Endothelial cell of umbilical vein (primary cell): ENCODE data around the gene RPL10A. TPM values are rescaled to one million over a fixed set of nuclear protein-coding genes. Genes with fewer than 3 reads are reported as not detected.

ENCODE experiments used
- BruUV-seq: library from RNA; stranded (reverse); fragments of 400-500 nt; replicated peaks from 2 replicates; lab custom pipeline; 2021; lab: Mats Ljungman, UMichigan
- CTCF ChIA-PET: fragments of 300-600, 350-600 bp; sonication (Branson Sonifier 250); formaldehyde crosslinking; loops from one replicate; lab custom pipeline; 2021; ENCODE audit warnings: antibody characterized with exemption, inconsistent platforms; lab: Charles Lee
- POLR2A ChIA-PET: fragments of 300-600, 350-600 bp; sonication (Branson Sonifier 250); formaldehyde crosslinking; loops from one replicate; lab custom pipeline; 2021; ENCODE audit warnings: antibody characterized with exemption, inconsistent platforms; lab: Charles Lee
- DNase-seq: peaks from one replicate; pipeline ENCODE4 v3.0.0-alpha.2; 2011; ENCODE audit warnings: low read depth, low spot score
- FAIRE-seq: peaks from 2 replicates; lab custom pipeline; 2011; peaks lifted over from hg19 to GRCh38; lab: Jason Lieb, UNC
- H2AFZ ChIP-seq: 2 replicates; pipeline ENCODE4 v1.6.0; 2012; ENCODE audit warnings: low read depth, low read length, control low read depth, inconsistent platforms
- H3K27ac ChIP-seq: 2 replicates; pipeline ENCODE4 v1.5.1; 2011; ENCODE audit warnings: low read depth, mild to moderate bottlenecking, control low read depth, low read length, moderate library complexity; ENCODE audit not compliant: insufficient read depth
- H3K27me3 ChIP-seq, 2 experiments: 2 replicates each; pipeline versions ENCODE4 v1.6.0 to v1.6.1; 2011; ENCODE audit warnings: low read length in 2 of 2, mixed read lengths in 1 of 2; ENCODE audit not compliant: control insufficient read depth in 2 of 2, insufficient read depth in 2 of 2
- H3K36me3 ChIP-seq, 2 experiments: 2 replicates in 1 of 2; 3 replicates in 1 of 2; pipeline ENCODE4 v1.5.1; 2011; ENCODE audit warnings: low read length in 2 of 2, mild to moderate bottlenecking in 1 of 2, moderate library complexity in 1 of 2; ENCODE audit not compliant: control insufficient read depth in 2 of 2, insufficient read depth in 2 of 2; ENCODE audit errors: extremely low read depth in 1 of 2
- H3K4me1 ChIP-seq: 3 replicates; pipeline ENCODE4 v1.5.1; 2011; ENCODE audit warnings: mild to moderate bottlenecking, low read length; ENCODE audit not compliant: control insufficient read depth, insufficient read depth; ENCODE audit errors: extremely low read depth
- H3K4me2 ChIP-seq: 2 replicates; pipeline ENCODE4 v1.6.1; 2011; ENCODE audit warnings: low read length, control low read depth, mixed read lengths; ENCODE audit not compliant: insufficient read depth
- H3K4me3 ChIP-seq, 3 experiments: fragments of 200-600 bp in 1 of 3; sonication (generic), shearing (Covaris generic) in 1 of 3; replicated peaks in 1 of 3; 2 replicates each; pipeline ENCODE4 v1.5.1; 2011 to 2016; ENCODE audit warnings: control low read depth in 3 of 3, low read length in 3 of 3, mild to moderate bottlenecking in 2 of 3, inconsistent platforms in 1 of 3, low read depth in 1 of 3, moderate library complexity in 1 of 3; ENCODE audit not compliant: insufficient read depth in 1 of 3
- H3K79me2 ChIP-seq: 2 replicates; pipeline ENCODE4 v1.6.0; 2012; ENCODE audit warnings: low read length, inconsistent platforms; ENCODE audit not compliant: control insufficient read depth, insufficient read depth
- H3K9ac ChIP-seq: replicated peaks from 2 replicates; pipeline ENCODE3; 2011; ENCODE audit warnings: low read length, control low read depth; ENCODE audit not compliant: insufficient read depth; ENCODE audit errors: extremely low read depth
- H3K9me1 ChIP-seq: replicated peaks from 3 replicates; pipeline ENCODE4 v1.6.0; 2011; ENCODE audit warnings: mild to moderate bottlenecking, low read length; ENCODE audit not compliant: control insufficient read depth, insufficient read depth; ENCODE audit errors: extremely low read depth
- H3K9me3 ChIP-seq: replicated peaks from 2 replicates; pipeline ENCODE4 v1.5.1; 2012; ENCODE audit warnings: low read length, inconsistent platforms; ENCODE audit not compliant: control insufficient read depth, insufficient read depth
- H4K20me1 ChIP-seq: replicated peaks from 2 replicates; pipeline ENCODE3; 2011; ENCODE audit warnings: mild to moderate bottlenecking, low read length; ENCODE audit not compliant: control insufficient read depth, insufficient read depth; ENCODE audit errors: extremely low read depth
- CTCF ChIP-seq, 2 donors: IDR thresholded peaks; 1 replicate in 1 of 2; 2 replicates in 1 of 2; pipeline ENCODE4 v1.5.1; 2011; ENCODE audit warnings: low read length in 2 of 2, mild to moderate bottlenecking in 2 of 2, moderate library complexity in 2 of 2, control low read depth in 1 of 2, inconsistent platforms in 1 of 2, low read depth in 1 of 2; ENCODE audit not compliant: insufficient read depth in 1 of 2; ENCODE audit errors: extremely low read depth in 1 of 2
- EZH2 ChIP-seq: IDR thresholded peaks from 2 replicates; pipeline ENCODE4 v1.6.1; 2012; ENCODE audit warnings: borderline replicate concordance, low read depth, mild to moderate bottlenecking, moderate library complexity, low read length, inconsistent platforms; ENCODE audit not compliant: severe bottlenecking
- FOS ChIP-seq: IDR thresholded peaks from 2 replicates; pipeline ENCODE4 v1.6.1; 2011; ENCODE audit warnings: mild to moderate bottlenecking, low read length, moderate library complexity, borderline replicate concordance; ENCODE audit not compliant: insufficient read depth
- GATA2 ChIP-seq: IDR thresholded peaks from 2 replicates; pipeline ENCODE4 v1.7.0; 2011; ENCODE audit warnings: low read depth, mild to moderate bottlenecking, moderate library complexity, mixed read lengths, low read length; ENCODE audit not compliant: insufficient read length, insufficient read depth
- JUN ChIP-seq: IDR thresholded peaks from 2 replicates; pipeline ENCODE4 v1.6.1; 2011; ENCODE audit warnings: borderline replicate concordance, low read depth; ENCODE audit not compliant: insufficient read length, insufficient read depth
- MAX ChIP-seq: IDR thresholded peaks from 2 replicates; pipeline ENCODE4 v1.6.1; 2011; ENCODE audit not compliant: insufficient read depth, insufficient read length
- MYC ChIP-seq: IDR thresholded peaks from one replicate; pipeline ENCODE4 v1.6.1; 2011; ENCODE audit warnings: mild to moderate bottlenecking, low read depth, low read length
- POLR2A ChIP-seq: IDR thresholded peaks from 2 replicates; pipeline ENCODE4 v1.6.1; 2012; ENCODE audit warnings: low read depth, mild to moderate bottlenecking, control low read depth, low read length
- POLR2AphosphoS5 ChIP-seq: IDR thresholded peaks from 2 replicates; pipeline ENCODE4 v1.6.1; 2012; ENCODE audit warnings: low read depth, mild to moderate bottlenecking, control low read depth, low read length, moderate library complexity; ENCODE audit not compliant: insufficient read depth
- dilution Hi-C: fragments of 300-500 bp; cut with MboI; formaldehyde crosslinking; loops from one replicate; pipeline ENCODE4 v1.15.0; 2019; ENCODE audit warnings: low sequenced_read_pairs; ENCODE audit not compliant: extremely low pct_ligation_motif_present
- intact Hi-C: fragments of 100-400 bp; cut with micrococcal nuclease; formaldehyde crosslinking; loops from one replicate; pipeline ENCODE4 v1.10.0; 2022
- polyA plus RNA-seq, 4 experiments: library from polyadenylated mRNA; depleted of rRNA in 3 of 4; stranded (reverse) in 3 of 4; unstranded in 1 of 4; fragments of >200 nt; gene quantifications; 2 replicates each; pipeline versions ENCODE4 v1.2.1 to v1.2.3, GENCODE V29; 2011 to 2012; ENCODE audit warnings: missing spikeins in 1 of 4
- total RNA-seq: library from RNA; stranded (reverse); gene quantifications from 2 replicates; pipeline ENCODE4 v1.2.3, GENCODE V29; 2021

Gene RPL10A
- total and polyA plus RNA-seq, 2 donors (not counting 3 experiments of a cell fraction or from before 2014, with no cell fraction given), result 1,339 to 1,956 TPM

DNA sequence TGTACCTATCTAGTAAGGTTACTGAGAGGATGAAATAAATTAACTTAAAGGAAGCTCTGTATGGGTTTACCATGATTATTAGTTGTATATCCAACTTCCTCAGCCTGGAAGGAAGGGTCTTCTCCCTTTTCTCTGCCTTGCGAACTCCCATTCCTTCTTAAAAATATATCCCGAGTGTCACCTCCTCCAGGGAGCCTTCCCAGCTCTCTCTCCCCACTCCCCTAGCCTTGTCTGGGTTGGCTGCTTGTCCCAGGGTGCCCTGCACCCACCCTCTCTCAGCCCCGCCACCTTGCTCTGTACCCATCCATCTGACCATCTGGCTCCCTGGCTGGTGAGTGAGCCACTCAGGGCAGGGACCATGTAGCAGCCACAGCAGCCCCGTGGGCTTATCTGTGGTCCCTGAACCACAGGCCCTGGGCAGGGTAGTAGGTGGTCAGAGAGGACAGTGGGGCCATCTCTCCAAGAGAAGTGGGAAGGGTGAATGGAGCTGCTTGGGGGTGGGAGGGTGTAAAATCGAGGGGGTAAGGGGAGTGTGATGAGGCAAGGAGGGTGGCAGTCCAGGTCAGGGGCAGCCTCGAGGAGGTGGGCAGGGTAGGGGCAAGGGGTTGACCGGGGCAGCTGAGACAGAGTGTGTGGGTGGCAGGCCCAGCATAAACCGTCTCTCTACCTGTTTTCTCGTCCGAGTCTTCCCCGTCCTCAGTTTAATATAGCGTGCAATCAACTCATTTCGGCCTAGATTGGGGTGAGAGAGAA lies 15.9 kb downstream of the RPL10A start:
- Histone ChIP-seq H3K9me1 (no peaks in the 10 kb centered on the region), H3K4me1 (no peaks in the 10 kb centered on the region), H2AFZ (no peak overlapping the region), H3K9me3 (no peaks in the 10 kb centered on the region), H3K27me3 (no peaks in the 10 kb centered on the region), H3K36me3 (no peaks in the 10 kb centered on the region), H3K79me2 (no peaks in the 10 kb centered on the region), H3K27ac (no peak overlapping the region), H3K4me2 (no peak overlapping the region), H4K20me1 (no peaks in the 10 kb centered on the region), H3K4me3 (no peak overlapping the region), H3K9ac (no peak overlapping the region)
- no TSS peak for BruUV-seq
- DNase-seq (no peak), FAIRE-seq (no peak)
- TF ChIP-seq JUN, result no peak
- TF ChIP-seq EZH2, result no peak
- TF ChIP-seq CTCF (IDR thresholded peaks at IDR 0.05; ENCODE audit: extremely low read depth in 1 of 2, insufficient read depth in 1 of 2, low read depth in 1 of 2, low read length in 2 of 2), result no peak
- TF ChIP-seq POLR2AphosphoS5, result no peak
- TF ChIP-seq POLR2A, result no peak
- no peak for TF ChIP-seq MAX
- TF ChIP-seq GATA2, result no peak
- no peak for TF ChIP-seq FOS
- no peak for TF ChIP-seq MYC
- dilution Hi-C loops, result no loop called here
- ChIA-PET POLR2A (no interaction called here), CTCF (no interaction called here)
- intact Hi-C loops, result no loop called here
